SU-DHL-6 (cell line): Measurements from ENCODE around the gene N4BP2.
A peak's percentile ranks its signal among the peaks of the same experiment; 100 is the strongest.

Experiments
- H2AFZ ChIP-seq: fragments of 200-600 bp; sonication (generic); 2 replicates; pipeline ENCODE4 v1.6.1; 2014; ENCODE audit warnings: low read depth, mild to moderate bottlenecking, moderate library complexity, mixed read lengths, antibody characterized with exemption, low read length; ENCODE audit not compliant: severe bottlenecking
- H3F3A ChIP-seq: fragments of 200-600 bp; shearing (Covaris generic); 2 replicates; pipeline ENCODE4 v1.6.0; 2016; ENCODE audit warnings: antibody characterized with exemption, mild to moderate bottlenecking; ENCODE audit not compliant: insufficient read depth
- H3K27ac ChIP-seq: fragments of 200-600 bp; sonication (generic); 2 replicates; pipeline ENCODE4 v1.5.1; 2016; ENCODE audit warnings: low read depth, mild to moderate bottlenecking, low read length, moderate library complexity, mixed read lengths
- H3K27me3 ChIP-seq: fragments of 200-600 bp; sonication (generic), shearing (Covaris generic); 2 replicates; pipeline ENCODE4 v1.6.0; 2014; ENCODE audit warnings: mild to moderate bottlenecking, low read length
- H3K36me3 ChIP-seq: fragments of 200-600 bp; sonication (generic); 2 replicates; pipeline ENCODE4 v1.6.1; 2014; ENCODE audit warnings: mild to moderate bottlenecking, low read length, mixed read lengths
- H3K4me2 ChIP-seq: fragments of 300-600, 200-600 bp; shearing (Covaris generic), sonication (generic); 2 replicates; pipeline ENCODE4 v1.6.0; 2014; ENCODE audit warnings: low read length, low read depth, mild to moderate bottlenecking; ENCODE audit not compliant: poor library complexity, severe bottlenecking
- H3K4me3 ChIP-seq: fragments of 200-600 bp; sonication (generic); 2 replicates; pipeline ENCODE4 v1.5.1; 2014; ENCODE audit warnings: antibody characterized with exemption, low read length, mild to moderate bottlenecking, mixed read lengths; ENCODE audit not compliant: insufficient read depth, poor library complexity, severe bottlenecking
- H3K79me2 ChIP-seq: fragments of 200-600 bp; sonication (generic); 2 replicates; pipeline ENCODE4 v1.6.1; 2014; ENCODE audit warnings: mild to moderate bottlenecking, low read length, moderate library complexity; ENCODE audit not compliant: insufficient read depth
- H3K9ac ChIP-seq: fragments of 200-600 bp; sonication (generic); 2 replicates; pipeline ENCODE4 v1.7.0; 2014; ENCODE audit warnings: mild to moderate bottlenecking, low read length
- H3K9me2 ChIP-seq: fragments of 200-600 bp; sonication (generic); replicated peaks from 2 replicates; pipeline ENCODE4 v1.6.1; 2014; ENCODE audit warnings: low read length; ENCODE audit not compliant: insufficient read depth
- H3K9me3 ChIP-seq: fragments of 200-600 bp; sonication (generic); 2 replicates; pipeline ENCODE4 v1.6.1; 2014; ENCODE audit warnings: low read length, mixed read lengths; ENCODE audit not compliant: insufficient read depth
- H4K20me1 ChIP-seq: fragments of 200-600 bp; sonication (generic); 2 replicates; pipeline ENCODE4 v1.6.1; 2014; ENCODE audit warnings: low read depth, mild to moderate bottlenecking, antibody characterized with exemption, low read length, moderate library complexity, mixed read lengths
- EZH2phosphoT487 ChIP-seq: fragments of 200-600 bp; sonication (generic), shearing (Covaris generic); conservative IDR thresholded peaks from 2 replicates; pipeline ENCODE4 v1.6.1; 2018; ENCODE audit warnings: mild to moderate bottlenecking, antibody characterized with exemption, low read length, moderate library complexity, mixed read lengths
- TF ChIP-seq, protein P1 (sequence below): fragments of 200-600 bp; sonication (generic); IDR thresholded peaks from one replicate; pipeline ENCODE4 v1.5.1; 2017; ENCODE audit warnings: antibody characterized with exemption, mild to moderate bottlenecking, low read length, moderate library complexity; ENCODE audit not compliant: insufficient read depth, poor library complexity, severe bottlenecking

Gene N4BP2

DNA sequence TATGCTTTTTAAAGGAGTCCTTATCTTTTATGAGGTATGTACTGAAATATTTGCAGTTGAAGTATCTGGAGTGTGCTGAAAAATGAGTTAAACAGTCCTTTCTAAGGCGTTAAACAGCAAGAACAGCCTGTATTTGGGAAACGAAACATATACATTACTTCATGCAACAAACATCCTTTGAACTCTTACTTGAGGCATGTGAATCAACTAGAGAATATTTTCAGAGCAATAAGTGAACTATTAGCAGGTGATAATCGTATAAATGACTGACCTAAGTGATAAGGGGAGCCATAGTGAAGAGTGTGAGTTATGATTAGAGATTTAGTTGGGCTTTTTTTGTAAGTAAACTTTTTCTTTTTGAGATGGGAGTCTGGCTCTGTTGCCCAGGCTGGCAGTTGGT lies 94.3 kb downstream of the N4BP2 start:
- no peak overlapping the region for H2AFZ ChIP-seq
- peak overlapping the region; percentile 78 for H3K27ac ChIP-seq
- no peaks in the 10 kb centered on the region for H4K20me1 ChIP-seq
- H3K79me2 ChIP-seq, result peaks cover 5% of the 10 kb centered on the region; the same call in 1 of the 2 replicates
- peaks cover 41% of the 10 kb centered on the region for H3F3A ChIP-seq
- no peak for TF ChIP-seq EZH2phosphoT487
- TF ChIP-seq, protein P1, sequence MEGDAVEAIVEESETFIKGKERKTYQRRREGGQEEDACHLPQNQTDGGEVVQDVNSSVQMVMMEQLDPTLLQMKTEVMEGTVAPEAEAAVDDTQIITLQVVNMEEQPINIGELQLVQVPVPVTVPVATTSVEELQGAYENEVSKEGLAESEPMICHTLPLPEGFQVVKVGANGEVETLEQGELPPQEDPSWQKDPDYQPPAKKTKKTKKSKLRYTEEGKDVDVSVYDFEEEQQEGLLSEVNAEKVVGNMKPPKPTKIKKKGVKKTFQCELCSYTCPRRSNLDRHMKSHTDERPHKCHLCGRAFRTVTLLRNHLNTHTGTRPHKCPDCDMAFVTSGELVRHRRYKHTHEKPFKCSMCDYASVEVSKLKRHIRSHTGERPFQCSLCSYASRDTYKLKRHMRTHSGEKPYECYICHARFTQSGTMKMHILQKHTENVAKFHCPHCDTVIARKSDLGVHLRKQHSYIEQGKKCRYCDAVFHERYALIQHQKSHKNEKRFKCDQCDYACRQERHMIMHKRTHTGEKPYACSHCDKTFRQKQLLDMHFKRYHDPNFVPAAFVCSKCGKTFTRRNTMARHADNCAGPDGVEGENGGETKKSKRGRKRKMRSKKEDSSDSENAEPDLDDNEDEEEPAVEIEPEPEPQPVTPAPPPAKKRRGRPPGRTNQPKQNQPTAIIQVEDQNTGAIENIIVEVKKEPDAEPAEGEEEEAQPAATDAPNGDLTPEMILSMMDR, result no peak
- peak overlapping the region; percentile 26 for H3K4me3 ChIP-seq
- H3K9me2 ChIP-seq, result no peaks in the 10 kb centered on the region
- peaks cover 6% of the 10 kb centered on the region; the same call in 1 of the 2 replicates for H3K36me3 ChIP-seq
- no peaks in the 10 kb centered on the region; the same call in 1 of the 2 replicates for H3K9me3 ChIP-seq
- H3K4me2 ChIP-seq, result peak overlapping the region; percentile 56
- H3K9ac ChIP-seq, result no peak overlapping the region
- H3K27me3 ChIP-seq, result no peaks in the 10 kb centered on the region

DNA sequence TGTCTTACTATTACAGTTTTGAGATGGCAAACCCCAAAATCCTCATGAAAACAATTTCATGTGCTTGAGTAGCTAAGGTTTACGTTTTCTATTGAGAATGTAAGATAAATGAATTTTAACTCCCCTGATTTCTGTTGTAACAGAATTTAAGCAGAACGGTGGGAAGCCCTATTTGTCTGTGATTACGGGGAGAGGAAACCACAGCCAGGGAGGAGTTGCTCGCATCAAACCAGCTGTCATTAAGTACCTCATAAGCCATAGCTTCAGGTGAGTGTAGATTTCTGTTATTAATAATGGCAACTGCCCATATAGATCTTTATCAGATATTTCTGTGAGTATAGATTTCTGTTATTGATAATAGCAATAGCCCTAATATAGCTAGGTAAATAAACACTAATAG lies 96.0 kb downstream of the N4BP2 start:
- H3K36me3 ChIP-seq, result peaks cover 8% of the 10 kb centered on the region; the same call in 1 of the 2 replicates

DNA sequence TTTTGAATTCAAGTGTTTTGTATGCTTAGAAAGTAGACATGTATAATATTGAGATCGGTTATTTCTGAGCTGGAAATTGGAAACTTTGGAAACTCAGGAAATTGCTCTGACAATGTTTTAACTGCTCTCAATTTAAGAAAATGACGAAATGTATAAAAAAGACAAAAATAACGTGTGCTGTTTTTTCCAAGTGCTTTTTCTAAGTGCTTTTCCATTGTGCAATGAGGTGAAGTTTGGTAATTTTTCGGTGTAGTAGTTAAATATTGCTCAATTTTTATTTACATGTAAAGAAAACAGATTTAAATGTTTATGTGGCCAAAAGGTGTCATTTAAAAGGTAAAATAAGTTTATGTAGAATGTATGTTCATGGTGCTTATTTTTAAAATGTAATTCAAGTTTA lies 100.8 kb downstream of the N4BP2 start:
- Histone ChIP-seq H3K9ac (no peak overlapping the region), H4K20me1 (no peaks in the 10 kb centered on the region), H3K9me3 (no peaks in the 10 kb centered on the region), H3K9me2 (no peaks in the 10 kb centered on the region), H3F3A (peaks cover 16% of the 10 kb centered on the region; the same call in 1 of the 2 replicates), H3K4me3 (no peak overlapping the region), H3K27me3 (no peaks in the 10 kb centered on the region), H3K36me3 (peaks cover 8% of the 10 kb centered on the region; the same call in 1 of the 2 replicates), H2AFZ (no peak overlapping the region), H3K27ac (no peak overlapping the region), H3K4me2 (no peak overlapping the region), H3K79me2 (no peaks in the 10 kb centered on the region; the same call in 1 of the 2 replicates)
- TF ChIP-seq, protein P1, result no peak
- no peak for TF ChIP-seq EZH2phosphoT487

More for the DNA sequence above, 96.0 kb downstream of the N4BP2 start:
- peaks cover 5% of the 10 kb centered on the region; the same call in 1 of the 2 replicates for H3K79me2 ChIP-seq
- H2AFZ ChIP-seq, result no peak overlapping the region
- TF ChIP-seq, protein P1, result no peak
- no peak for TF ChIP-seq EZH2phosphoT487
- H4K20me1 ChIP-seq, result no peaks in the 10 kb centered on the region
- peak overlapping the region; percentile 56 for H3K4me2 ChIP-seq
- H3K9me2 ChIP-seq, result no peaks in the 10 kb centered on the region
- H3K9me3 ChIP-seq, result no peaks in the 10 kb centered on the region; the same call in 1 of the 2 replicates
- no peaks in the 10 kb centered on the region for H3K27me3 ChIP-seq
- H3F3A ChIP-seq, result peaks cover 41% of the 10 kb centered on the region
- H3K9ac ChIP-seq, result peak overlapping the region; percentile 26; the same call in 1 of the 2 replicates
- peak overlapping the region; percentile 78 for H3K27ac ChIP-seq
- no peak overlapping the region for H3K4me3 ChIP-seq
